ENCODE results near the gene CDH23. TPM values are rescaled to one million over a fixed set of nuclear protein-coding genes. Genes with fewer than 3 reads are reported as not detected.

Gene CDH23
- total RNA-seq, 1 experiment from 2014 or later = 0.02 TPM

- no peaks in the 10 kb centered on the region for H3K36me3 Mint-ChIP-seq (ENCODE audit: insufficient read depth, unreplicated experiment)
- no peak for DNase-seq (ENCODE audit: unreplicated experiment)
- intact Hi-C loops (cut with micrococcal nuclease) = no loop called here
- no peaks in the 10 kb centered on the region for H3K4me1 Mint-ChIP-seq (ENCODE audit: insufficient read depth, unreplicated experiment)
- peaks cover 12% of the 10 kb centered on the region for H3K27me3 Mint-ChIP-seq (ENCODE audit: insufficient read depth, unreplicated experiment)
- POLR2A ChIA-PET = interaction anchor here (1.0 to 1.8 kb wide), 2 partner anchors 9 to 15 kb away, joined by 3 to 4 read pairs; no protein-coding TSS in a partner anchor
- no peak for TF ChIP-seq CTCF (IDR thresholded peaks at IDR 0.05; ENCODE audit: unreplicated experiment)
- no peak overlapping the region for H3K27ac Mint-ChIP-seq (ENCODE audit: low read depth, unreplicated experiment)
- H3K9me3 Mint-ChIP-seq (ENCODE audit: unreplicated experiment) = no peaks in the 10 kb centered on the region
- CTCF ChIA-PET = interaction anchor here (0.6 kb wide), 1 partner anchor 1720 kb away, joined by 5 read pairs; no protein-coding TSS in a partner anchor
- H3K4me3 Mint-ChIP-seq (ENCODE audit: unreplicated experiment) = no peak overlapping the region
- BruUV-seq (replicated peaks) = no TSS peak
Observed at GRCh38 chr10:71512761-71513539, 116.2 kb downstream of the CDH23 start.

GRCh38 chr10:71513540-71513853, 116.8 kb downstream of the CDH23 start:
- no peaks in the 10 kb centered on the region for H3K4me1 Mint-ChIP-seq (ENCODE audit: insufficient read depth, unreplicated experiment)
- no peak for TF ChIP-seq CTCF (IDR thresholded peaks at IDR 0.05; ENCODE audit: unreplicated experiment)
- BruUV-seq (replicated peaks) = no TSS peak
- ChIA-PET POLR2A (interaction anchor here (1.0 to 1.8 kb wide), 2 partner anchors 9 to 15 kb away, joined by 3 to 4 read pairs; no protein-coding TSS in a partner anchor), CTCF (no interaction called here)
- H3K9me3 Mint-ChIP-seq (ENCODE audit: unreplicated experiment) = no peaks in the 10 kb centered on the region
- intact Hi-C loops (cut with micrococcal nuclease) = no loop called here
- peaks cover 12% of the 10 kb centered on the region for H3K27me3 Mint-ChIP-seq (ENCODE audit: insufficient read depth, unreplicated experiment)
- H3K36me3 Mint-ChIP-seq (ENCODE audit: insufficient read depth, unreplicated experiment) = no peaks in the 10 kb centered on the region
- H3K27ac Mint-ChIP-seq (ENCODE audit: low read depth, unreplicated experiment) = no peak overlapping the region
- H3K4me3 Mint-ChIP-seq (ENCODE audit: unreplicated experiment) = no peak overlapping the region
- DNase-seq (ENCODE audit: unreplicated experiment) = no peak

- H3K27ac Mint-ChIP-seq (ENCODE audit: low read depth, unreplicated experiment) = no peak overlapping the region
Observed at GRCh38 chr10:71513936-71514335, 117.2 kb downstream of the CDH23 start.

More at GRCh38 chr10:71513936-71514335, 117.2 kb downstream of the CDH23 start:
- ChIA-PET POLR2A (interaction anchor here (1.0 to 1.8 kb wide), 2 partner anchors 8 to 16 kb away, joined by 3 to 4 read pairs; no protein-coding TSS in a partner anchor), CTCF (no interaction called here)
- Mint-ChIP-seq H3K27me3 (ENCODE audit: insufficient read depth, unreplicated experiment) (peaks cover 12% of the 10 kb centered on the region), H3K9me3 (ENCODE audit: unreplicated experiment) (no peaks in the 10 kb centered on the region), H3K4me3 (ENCODE audit: unreplicated experiment) (no peak overlapping the region), H3K36me3 (ENCODE audit: insufficient read depth, unreplicated experiment) (no peaks in the 10 kb centered on the region), H3K4me1 (ENCODE audit: insufficient read depth, unreplicated experiment) (no peaks in the 10 kb centered on the region)
- TF ChIP-seq CTCF (IDR thresholded peaks at IDR 0.05; ENCODE audit: unreplicated experiment) = no peak
- intact Hi-C loops (cut with micrococcal nuclease) = no loop called here
- DNase-seq (ENCODE audit: unreplicated experiment) = no peak
- BruUV-seq (replicated peaks) = no TSS peak
